GM20000 (cell line): ENCODE measurements around the gene PTH2.
"Not testable (repeated sequence)": the region's sequence is repeated elsewhere in the genome, so short reads cannot be mapped to it uniquely, and the experiment has no call there.

Experiments
- DNase-seq: peaks from one replicate; pipeline ENCODE4 v3.0.0; 2012; ENCODE audit warnings: low spot score
- CTCF ChIP-seq: IDR thresholded peaks from 2 replicates; pipeline ENCODE4 v1.5.1; 2012; ENCODE audit warnings: mild to moderate bottlenecking, control low read depth; ENCODE audit errors: extremely low read depth, missing control alignments

The PTH2 gene

GRCh38 chr19:49382639-49383038, 40.6 kb downstream of the PTH2 start:
- DNase-seq, result no peak
- no peak for TF ChIP-seq CTCF

- no peak for TF ChIP-seq CTCF
Observed at GRCh38 chr19:49380391-49380790, 42.9 kb downstream of the PTH2 start.

GRCh38 chr19:49378512-49378911, 44.7 kb downstream of the PTH2 start:
- DNase-seq, result no peak
- TF ChIP-seq CTCF, result no peak

More at GRCh38 chr19:49380391-49380790, 42.9 kb downstream of the PTH2 start:
- DNase-seq, result no peak

GRCh38 chr19:49374665-49375434, 48.4 kb downstream of the PTH2 start:
- no peak for TF ChIP-seq CTCF
- no peak for DNase-seq

- DNase-seq, result not testable (repeated sequence)
Observed at GRCh38 chr19:49373174-49373573, 50.1 kb downstream of the PTH2 start.
